Testis (tissue), 2 donors: Measurements from ENCODE around the gene ST8SIA5.

Experiments used
- CTCF ChIP-seq, 3 experiments: fragments of 450-650 bp in 2 of 3; fragments of 200-600 bp in 1 of 3; sonication (generic) in 1 of 3; IDR thresholded peaks; one replicate each; pipeline ENCODE4 v1.5.1; 2016 to 2019; ENCODE audit warnings: antibody characterized with exemption in 3 of 3, mild to moderate bottlenecking in 2 of 3, moderate library complexity in 1 of 3
- POLR2A ChIP-seq: fragments of 450-650 bp; IDR thresholded peaks from one replicate; pipeline ENCODE4 v1.6.1; 2017; ENCODE audit warnings: antibody characterized with exemption, mild to moderate bottlenecking, moderate library complexity

DNA sequence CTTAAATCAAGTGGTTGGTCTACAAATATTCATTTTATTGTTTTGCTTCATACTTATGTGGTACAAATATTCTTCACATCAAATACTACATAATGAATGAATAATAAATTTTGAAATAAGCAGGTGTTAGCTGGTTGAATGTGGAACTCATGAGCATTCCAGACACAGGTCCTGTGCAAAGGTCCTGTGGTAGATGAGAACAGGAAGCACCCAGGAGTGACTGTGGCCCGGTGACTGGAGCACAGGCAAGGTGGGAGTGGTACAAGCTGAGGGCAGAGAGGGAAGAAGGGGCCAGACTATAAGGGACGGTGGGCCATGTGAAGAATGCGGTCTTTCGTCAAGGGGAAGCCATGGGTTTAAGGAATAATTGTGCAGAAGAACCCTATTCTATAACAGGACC is 73.6 kb downstream of the ST8SIA5 start:
- TF ChIP-seq CTCF (IDR thresholded peaks at IDR 0.05) = no peak
- TF ChIP-seq POLR2A = no peak
